ENCODE results near the gene OBSL1. TPM values are rescaled to one million over a fixed set of nuclear protein-coding genes. Genes with fewer than 3 reads are reported as not detected.

Gene OBSL1
- total and polyA plus RNA-seq, 2 donors from 2014 or later = 89.5 to 123 TPM

GRCh38 chr2:219555956-219556355, 15.4 kb downstream of the OBSL1 start:
- intact Hi-C loops (cut with DNase I) = no loop called here
- TF ChIP-seq, protein P1, sequence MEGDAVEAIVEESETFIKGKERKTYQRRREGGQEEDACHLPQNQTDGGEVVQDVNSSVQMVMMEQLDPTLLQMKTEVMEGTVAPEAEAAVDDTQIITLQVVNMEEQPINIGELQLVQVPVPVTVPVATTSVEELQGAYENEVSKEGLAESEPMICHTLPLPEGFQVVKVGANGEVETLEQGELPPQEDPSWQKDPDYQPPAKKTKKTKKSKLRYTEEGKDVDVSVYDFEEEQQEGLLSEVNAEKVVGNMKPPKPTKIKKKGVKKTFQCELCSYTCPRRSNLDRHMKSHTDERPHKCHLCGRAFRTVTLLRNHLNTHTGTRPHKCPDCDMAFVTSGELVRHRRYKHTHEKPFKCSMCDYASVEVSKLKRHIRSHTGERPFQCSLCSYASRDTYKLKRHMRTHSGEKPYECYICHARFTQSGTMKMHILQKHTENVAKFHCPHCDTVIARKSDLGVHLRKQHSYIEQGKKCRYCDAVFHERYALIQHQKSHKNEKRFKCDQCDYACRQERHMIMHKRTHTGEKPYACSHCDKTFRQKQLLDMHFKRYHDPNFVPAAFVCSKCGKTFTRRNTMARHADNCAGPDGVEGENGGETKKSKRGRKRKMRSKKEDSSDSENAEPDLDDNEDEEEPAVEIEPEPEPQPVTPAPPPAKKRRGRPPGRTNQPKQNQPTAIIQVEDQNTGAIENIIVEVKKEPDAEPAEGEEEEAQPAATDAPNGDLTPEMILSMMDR (IDR thresholded peaks at IDR 0.05; ENCODE audit: borderline replicate concordance, extremely low read depth, insufficient read depth) = no peak
- no peak for FAIRE-seq
- Histone ChIP-seq H3K27me3 (ENCODE audit: control insufficient read depth, insufficient read depth, low read length) (no peaks in the 10 kb centered on the region), H3K36me3 (ENCODE audit: control insufficient read depth in 2 of 3, insufficient read depth in 3 of 3, low read length in 3 of 3) (no peaks in the 10 kb centered on the region), H3K9me3 (ENCODE audit: control insufficient read depth in 2 of 3, insufficient read depth in 1 of 3, low read length in 3 of 3) (no peaks in the 10 kb centered on the region), H3K4me1 (ENCODE audit: control insufficient read depth in 2 of 3, insufficient read depth in 2 of 3, low read depth in 1 of 3, low read length in 3 of 3) (peaks cover 0 to 12% (median 0%) of the 10 kb centered on the region in 3 donors), H3K27ac (ENCODE audit: low read depth in 2 of 2, low read length in 2 of 2) (no peak overlapping the region), H3K4me3 (ENCODE audit: low read length in 3 of 3) (no peak overlapping the region), H3K9ac (ENCODE audit: low read length in 3 of 3) (no peak overlapping the region)
- peak in 1 of 5 donors; percentile 76 for DNase-seq

- TF ChIP-seq, protein P1 (IDR thresholded peaks at IDR 0.05; ENCODE audit: borderline replicate concordance, extremely low read depth, insufficient read depth) = no peak
- no peak overlapping the region for H3K4me3 ChIP-seq (ENCODE audit: low read length in 3 of 3)
- peak in 2 of 5 donors; percentile 57 to 79 for DNase-seq
- no peak overlapping the region for H3K27ac ChIP-seq (ENCODE audit: low read depth in 2 of 2, low read length in 2 of 2)
- H3K9ac ChIP-seq (ENCODE audit: low read length in 3 of 3) = no peak overlapping the region
- intact Hi-C loops (cut with DNase I) = no loop called here
- peaks cover 0 to 12% (median 0%) of the 10 kb centered on the region in 3 donors for H3K4me1 ChIP-seq (ENCODE audit: control insufficient read depth in 2 of 3, insufficient read depth in 2 of 3, low read depth in 1 of 3, low read length in 3 of 3)
- H3K36me3 ChIP-seq (ENCODE audit: control insufficient read depth in 2 of 3, insufficient read depth in 3 of 3, low read length in 3 of 3) = no peaks in the 10 kb centered on the region
- H3K27me3 ChIP-seq (ENCODE audit: control insufficient read depth, insufficient read depth, low read length) = no peaks in the 10 kb centered on the region
- H3K9me3 ChIP-seq (ENCODE audit: control insufficient read depth in 2 of 3, insufficient read depth in 1 of 3, low read length in 3 of 3) = no peaks in the 10 kb centered on the region
- no peak for FAIRE-seq
Observed at GRCh38 chr2:219554350-219554749, 17.0 kb downstream of the OBSL1 start.

- TF ChIP-seq, protein P1 (IDR thresholded peaks at IDR 0.05; ENCODE audit: borderline replicate concordance, extremely low read depth, insufficient read depth) = no peak
- Histone ChIP-seq H3K4me3 (ENCODE audit: low read length in 3 of 3) (no peak overlapping the region), H3K9ac (ENCODE audit: low read length in 3 of 3) (no peak overlapping the region), H3K9me3 (ENCODE audit: control insufficient read depth in 2 of 3, insufficient read depth in 1 of 3, low read length in 3 of 3) (no peaks in the 10 kb centered on the region), H3K27ac (ENCODE audit: low read depth in 2 of 2, low read length in 2 of 2) (no peak overlapping the region), H3K27me3 (ENCODE audit: control insufficient read depth, insufficient read depth, low read length) (no peaks in the 10 kb centered on the region), H3K36me3 (ENCODE audit: control insufficient read depth in 2 of 3, insufficient read depth in 3 of 3, low read length in 3 of 3) (no peaks in the 10 kb centered on the region), H3K4me1 (ENCODE audit: control insufficient read depth in 2 of 3, insufficient read depth in 2 of 3, low read depth in 1 of 3, low read length in 3 of 3) (peaks cover 0 to 12% (median 0%) of the 10 kb centered on the region in 3 donors)
- FAIRE-seq = no peak
- intact Hi-C loops (cut with DNase I) = no loop called here
- DNase-seq = peak in 1 of 5 donors; percentile 67
Observed at GRCh38 chr2:219553463-219553963, 17.8 kb downstream of the OBSL1 start.

DNA sequence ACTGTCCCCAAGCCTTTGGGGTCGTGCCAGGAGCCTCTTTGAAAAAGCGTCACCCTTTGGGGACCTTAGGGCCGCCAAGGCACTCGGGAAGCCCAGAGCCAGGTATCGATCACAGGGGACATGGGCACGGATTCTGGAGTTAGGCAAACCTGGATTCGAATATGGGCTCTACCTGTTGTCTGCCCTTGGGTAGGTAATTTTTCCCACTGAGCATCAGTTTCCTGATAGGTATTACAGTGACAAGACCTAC, 18.2 kb downstream of the OBSL1 start:
- H3K9me3 ChIP-seq (ENCODE audit: control insufficient read depth in 2 of 3, insufficient read depth in 1 of 3, low read length in 3 of 3) = no peaks in the 10 kb centered on the region
- H3K9ac ChIP-seq (ENCODE audit: low read length in 3 of 3) = peak overlapping the region in 1 of 3 donors; percentile 43
- no peak for FAIRE-seq
- no peak for DNase-seq
- H3K36me3 ChIP-seq (ENCODE audit: control insufficient read depth in 2 of 3, insufficient read depth in 3 of 3, low read length in 3 of 3) = no peaks in the 10 kb centered on the region
- no peak overlapping the region for H3K27ac ChIP-seq (ENCODE audit: low read depth in 2 of 2, low read length in 2 of 2)
- intact Hi-C loops (cut with DNase I) = no loop called here
- peaks cover 0 to 12% (median 0%) of the 10 kb centered on the region in 3 donors for H3K4me1 ChIP-seq (ENCODE audit: control insufficient read depth in 2 of 3, insufficient read depth in 2 of 3, low read depth in 1 of 3, low read length in 3 of 3)
- TF ChIP-seq, protein P1 (IDR thresholded peaks at IDR 0.05; ENCODE audit: borderline replicate concordance, extremely low read depth, insufficient read depth) = no peak
- H3K4me3 ChIP-seq (ENCODE audit: low read length in 3 of 3) = peak overlapping the region in 1 of 3 donors; percentile 57
- no peaks in the 10 kb centered on the region for H3K27me3 ChIP-seq (ENCODE audit: control insufficient read depth, insufficient read depth, low read length)

All from kidney (tissue), 14 donors.